GM19193 (cell line): ENCODE results near the gene YJU2.

Experiments
- POLR2A ChIP-seq: IDR thresholded peaks from 4 replicates; pipeline ENCODE4 v1.6.1; 2011; ENCODE audit not compliant: insufficient read depth, insufficient read length; ENCODE audit errors: extremely low read depth

Gene YJU2

DNA sequence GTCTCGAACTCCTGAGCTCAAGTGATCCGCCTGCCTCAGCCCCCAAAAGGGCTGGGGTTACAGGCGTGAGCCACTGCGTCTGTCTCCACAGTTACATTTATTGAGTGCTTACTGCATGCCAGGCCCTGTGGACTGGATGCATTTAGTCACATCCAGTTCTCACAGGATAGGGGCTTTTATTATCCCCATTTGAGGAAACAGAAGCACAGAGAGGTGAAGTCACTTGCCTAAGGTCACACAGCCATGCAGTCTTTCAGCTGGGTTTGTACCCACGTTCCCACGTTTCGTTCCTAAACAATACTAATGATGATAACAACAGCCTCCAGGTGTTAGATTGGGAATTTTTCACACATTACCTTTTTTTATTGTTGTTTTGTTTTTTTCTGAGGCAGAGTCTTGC lies 26.7 kb upstream of the YJU2 start:
- TF ChIP-seq POLR2A = no peak

DNA sequence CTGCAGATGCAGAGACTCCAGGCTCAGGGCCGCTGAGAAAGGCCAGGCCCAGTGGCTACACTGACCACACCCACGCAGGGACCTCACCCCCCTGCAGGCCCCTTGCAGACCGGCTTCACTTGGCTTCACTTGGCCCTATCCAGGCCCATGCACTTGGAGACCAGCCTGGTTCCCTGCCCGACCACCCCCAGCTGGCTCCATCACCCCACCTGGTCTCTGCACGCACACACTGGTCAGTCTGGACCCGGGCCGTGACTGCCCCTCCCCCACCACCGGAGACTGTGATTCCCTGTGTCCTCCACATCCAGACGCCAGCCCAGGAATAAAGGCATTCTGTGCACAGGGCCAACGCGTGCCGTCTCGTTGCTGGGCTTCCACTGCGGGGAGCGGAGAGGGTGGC lies 22.4 kb upstream of the YJU2 start:
- no peak for TF ChIP-seq POLR2A

DNA sequence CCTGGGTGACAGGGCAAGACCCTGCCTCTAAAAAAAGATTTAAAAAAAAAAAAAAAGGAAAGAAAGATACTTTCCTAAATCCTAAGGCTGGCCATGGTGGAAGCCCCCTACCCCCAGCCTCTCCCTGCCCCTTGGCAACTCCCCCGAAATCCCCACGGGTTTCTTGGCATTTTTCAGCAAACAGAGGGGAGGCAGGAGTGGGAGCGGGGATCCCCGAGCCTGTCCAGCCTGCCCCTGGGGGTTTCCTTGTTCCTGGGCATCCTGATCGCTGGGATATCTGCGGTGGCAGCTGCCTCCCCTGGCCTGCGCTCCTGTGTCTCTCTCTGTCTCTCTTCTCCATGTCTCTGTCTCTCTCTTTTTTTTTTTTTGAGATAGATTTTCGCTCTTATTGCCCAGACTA lies 21.0 kb upstream of the YJU2 start:
- no peak for TF ChIP-seq POLR2A

DNA sequence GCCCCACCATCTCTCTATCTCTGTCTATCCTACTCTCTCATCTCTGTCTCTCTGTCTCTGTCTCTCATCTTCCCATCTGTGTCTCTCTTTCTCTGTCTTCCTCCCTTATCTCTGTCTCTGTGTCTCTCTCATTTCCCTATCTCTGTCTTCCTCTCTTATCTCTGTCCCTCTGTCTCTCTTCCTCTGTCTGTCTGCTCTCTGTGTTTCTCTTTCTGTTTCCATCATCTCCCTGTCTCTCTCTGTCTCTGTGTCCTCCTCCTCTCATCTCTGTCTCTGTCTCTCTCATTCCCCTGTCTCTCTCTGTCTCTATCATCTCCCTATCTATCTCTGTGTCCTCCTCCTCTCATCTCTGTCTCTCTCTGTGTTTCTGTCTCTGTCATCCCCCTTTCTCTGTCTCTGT lies 19.1 kb upstream of the YJU2 start:
- TF ChIP-seq POLR2A = no peak

DNA sequence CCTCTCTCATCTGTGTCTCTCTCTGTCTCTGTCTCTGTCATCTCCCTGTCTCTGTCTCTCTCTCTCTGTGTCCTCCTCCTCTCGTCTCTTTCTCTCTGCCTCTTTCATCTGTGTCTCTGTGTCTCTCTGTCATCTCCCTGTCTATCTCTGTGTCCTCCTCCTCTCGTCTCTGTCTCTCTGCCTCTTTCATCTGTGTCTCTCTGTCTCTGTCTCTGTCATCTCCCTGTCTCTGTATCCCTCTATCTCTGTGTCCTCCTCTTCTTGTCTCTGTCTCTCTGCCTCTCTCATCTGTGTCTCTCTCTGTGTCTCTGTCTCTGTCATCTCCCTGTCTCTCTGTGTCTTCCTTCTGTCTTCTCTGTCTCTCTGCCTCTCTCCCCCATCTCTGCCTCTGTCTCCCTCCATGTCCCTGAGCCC lies 18.1 kb upstream of the YJU2 start:
- TF ChIP-seq POLR2A = no peak

DNA sequence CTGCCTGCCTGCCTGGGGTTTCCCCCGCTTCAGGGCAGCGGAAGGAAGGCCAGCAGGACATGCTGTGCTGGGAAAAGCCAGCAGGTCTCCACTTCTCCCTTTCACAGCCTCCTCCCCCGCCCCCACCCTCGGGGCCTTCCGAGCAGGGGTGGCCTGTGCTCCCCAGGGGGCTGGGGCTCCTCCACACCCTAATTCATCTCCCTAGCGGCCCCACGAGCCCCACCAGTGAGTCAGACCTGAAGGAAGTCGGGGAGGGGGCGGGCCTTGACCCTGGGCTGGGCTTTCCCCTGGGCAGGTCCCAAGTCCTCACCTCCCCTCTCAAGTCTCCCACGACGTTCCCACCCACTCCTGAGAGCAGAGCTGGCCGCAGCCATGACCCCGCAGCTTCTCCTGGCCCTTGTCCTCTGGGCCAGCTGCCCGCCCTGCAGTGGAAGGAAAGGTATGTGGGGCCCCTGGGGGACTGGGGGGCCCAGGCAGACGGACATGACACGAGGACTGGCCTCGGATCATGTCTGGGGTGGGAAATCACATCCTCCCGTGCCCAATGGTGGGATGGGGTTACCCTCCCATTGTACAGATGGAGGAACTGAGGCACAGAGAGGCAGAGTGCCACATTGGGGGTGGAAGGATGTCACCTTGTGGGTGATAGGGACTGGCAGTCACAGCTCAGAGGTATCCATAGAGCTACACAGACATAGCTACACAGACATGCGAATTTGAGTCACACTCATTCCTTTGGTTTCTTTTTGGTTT lies 17.5 kb upstream of the YJU2 start, which contains the start of gene EBI3:
TSS of gene EBI3 (plus strand) at position 345 of the 753 bp plus-strand sequence. CDS start at position 373, 28 bp downstream.
- peak; percentile 75 for TF ChIP-seq POLR2A

DNA sequence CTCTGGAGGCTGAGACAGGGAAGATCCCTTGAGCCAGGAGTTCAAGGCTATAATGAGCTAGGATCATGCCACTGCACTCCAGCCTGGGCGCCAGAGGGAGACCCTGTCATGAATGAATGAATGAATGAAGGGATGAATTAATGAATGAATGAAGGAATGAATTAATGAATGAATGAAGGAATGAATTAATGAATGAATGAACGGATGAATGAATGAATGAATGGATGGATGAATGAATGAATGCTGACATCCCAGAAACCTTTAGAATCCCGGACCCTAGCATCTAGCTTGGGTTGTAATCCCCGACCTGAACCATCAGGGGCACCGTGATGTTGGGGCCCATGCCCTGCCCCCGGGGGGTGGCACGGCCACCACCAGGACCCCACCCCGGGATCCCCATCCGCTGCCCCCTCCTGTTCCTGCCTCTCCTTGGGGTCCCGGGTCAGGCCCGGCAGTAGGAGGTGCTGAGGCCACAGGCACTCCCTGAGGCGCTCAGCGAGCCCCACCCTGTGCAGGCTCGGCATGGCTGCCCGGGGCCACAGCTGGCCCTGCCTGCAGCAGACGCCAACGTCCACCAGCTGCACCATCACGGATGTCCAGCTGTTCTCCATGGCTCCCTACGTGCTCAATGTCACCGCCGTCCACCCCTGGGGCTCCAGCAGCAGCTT lies 14.1 kb upstream of the YJU2 start:
- TF ChIP-seq POLR2A = no peak

DNA sequence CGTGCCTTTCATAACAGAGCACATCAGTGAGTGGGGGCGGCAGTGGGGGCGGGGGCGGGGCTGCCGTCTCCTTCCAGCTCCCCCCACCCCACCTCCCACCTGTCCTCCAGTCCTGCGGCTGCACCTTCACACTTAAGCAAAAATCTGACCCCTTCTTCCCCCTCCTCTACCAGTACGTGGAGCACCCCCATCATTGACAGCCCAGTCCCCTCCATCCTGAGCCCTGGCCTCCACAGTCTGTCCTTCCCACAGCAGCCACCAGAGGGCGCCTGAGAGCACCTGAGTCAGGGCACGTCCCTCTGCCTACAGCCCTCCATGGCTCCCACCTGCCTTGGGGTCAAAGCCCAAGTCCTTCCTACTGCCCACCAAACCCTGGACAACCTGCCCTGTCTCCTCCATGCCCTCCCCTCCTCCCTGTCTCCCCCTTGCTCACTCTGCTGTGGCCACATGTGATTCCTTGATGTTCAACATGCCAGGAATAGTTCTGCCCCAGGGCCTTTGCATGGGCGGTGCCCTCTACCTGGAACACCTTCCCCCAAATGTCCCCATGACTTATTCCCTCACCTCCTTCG lies 13.5 kb upstream of the YJU2 start:
- TF ChIP-seq POLR2A = no peak

DNA sequence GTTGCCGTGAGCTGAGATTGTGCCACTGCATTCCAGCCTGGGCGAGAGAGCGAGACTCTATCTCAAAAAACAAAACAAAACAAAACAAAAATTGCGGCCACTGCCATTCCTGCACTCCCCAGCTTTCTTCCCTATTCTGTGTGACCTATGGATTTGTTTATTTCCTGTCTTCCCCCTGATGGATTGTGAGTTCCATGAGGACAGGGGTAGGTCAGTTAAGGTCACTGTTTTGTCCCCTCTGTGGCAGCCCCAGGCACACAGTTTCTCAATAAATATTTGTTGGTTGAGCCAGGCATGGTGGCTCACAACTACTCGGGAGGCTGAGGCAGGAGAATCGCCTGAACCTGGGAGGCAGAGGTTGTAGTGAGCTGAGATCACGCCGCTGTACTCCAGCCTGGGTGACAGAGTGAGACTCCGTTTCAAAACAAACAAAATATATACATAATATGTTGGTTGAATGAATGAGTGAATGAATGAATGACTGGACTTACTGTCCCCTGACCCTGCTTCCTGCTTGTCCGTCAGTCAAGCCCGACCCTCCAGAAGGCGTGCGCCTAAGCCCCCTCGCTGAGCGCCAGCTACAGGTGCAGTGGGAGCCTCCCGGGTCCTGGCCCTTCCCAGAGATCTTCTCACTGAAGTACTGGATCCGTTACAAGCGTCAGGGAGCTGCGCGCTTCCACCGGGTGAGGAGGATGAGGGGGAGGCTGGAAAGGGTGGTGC lies 12.6 kb upstream of the YJU2 start:
- peak; percentile 25 for TF ChIP-seq POLR2A

DNA sequence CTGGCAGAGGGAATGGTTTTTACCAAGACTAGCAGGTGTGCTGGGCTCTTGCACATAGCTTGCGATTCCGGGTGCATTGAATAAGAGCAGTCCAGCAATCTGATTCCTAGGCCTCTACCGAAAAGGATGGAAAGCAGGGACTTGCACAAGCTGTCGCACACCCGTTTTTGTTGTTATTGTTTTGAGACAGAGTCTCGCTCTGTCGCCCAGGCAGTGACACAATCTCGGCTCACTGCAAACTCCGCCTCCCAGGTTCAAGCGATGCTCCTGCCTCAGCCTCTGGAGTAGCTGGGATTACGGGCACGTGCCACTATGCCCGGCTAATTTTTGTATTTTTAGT lies 12.0 kb upstream of the YJU2 start:
- TF ChIP-seq POLR2A = no peak

DNA sequence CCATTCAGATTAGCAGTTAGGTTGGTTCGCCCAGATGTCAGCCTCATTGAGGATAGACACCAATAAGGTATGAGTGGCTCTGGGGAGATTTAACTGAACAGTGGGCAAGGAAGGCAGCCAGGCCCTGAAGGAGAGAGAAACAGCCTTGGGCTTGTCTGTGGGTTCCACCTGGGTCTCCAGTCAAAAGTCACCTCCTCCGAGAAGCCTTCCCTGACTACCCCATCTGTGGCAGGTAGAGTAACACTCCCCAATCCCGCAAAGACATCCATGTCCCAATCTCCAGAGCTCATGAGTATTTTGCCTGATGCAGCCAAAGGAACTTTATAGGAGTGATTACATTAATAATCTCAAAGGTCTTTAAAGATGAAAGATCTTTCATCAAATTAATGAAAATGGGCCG lies 8.0 kb upstream of the YJU2 start:
- no peak for TF ChIP-seq POLR2A

DNA sequence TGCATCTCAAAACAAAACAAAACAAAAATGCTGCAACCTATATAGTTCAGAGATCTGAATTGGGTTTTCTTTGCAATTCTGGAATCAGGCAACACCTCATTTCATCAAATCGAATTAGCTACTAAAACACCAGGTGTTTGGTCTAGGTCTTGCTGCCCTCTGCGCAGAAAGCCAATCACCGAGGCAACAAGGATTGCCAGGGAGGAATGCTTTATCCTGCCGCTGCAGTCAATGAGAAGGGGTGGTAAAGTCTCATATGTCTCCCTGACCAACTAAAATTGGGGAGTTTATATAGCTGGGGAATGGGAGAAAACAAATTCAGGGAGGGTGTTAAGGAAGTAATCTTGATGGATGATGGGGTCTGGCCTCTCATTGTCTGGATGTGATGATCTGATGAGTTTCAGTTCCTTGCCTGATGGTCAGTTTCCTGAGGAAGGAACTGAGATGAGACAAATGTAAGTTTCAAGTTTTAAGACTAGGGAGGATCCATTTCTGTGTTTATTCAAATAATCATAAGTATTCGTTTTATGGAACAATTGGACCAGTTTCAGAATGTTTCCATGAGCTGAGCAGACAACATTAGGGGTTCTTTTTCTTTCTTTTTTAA lies 5.0 kb upstream of the YJU2 start:
- no peak for TF ChIP-seq POLR2A

DNA sequence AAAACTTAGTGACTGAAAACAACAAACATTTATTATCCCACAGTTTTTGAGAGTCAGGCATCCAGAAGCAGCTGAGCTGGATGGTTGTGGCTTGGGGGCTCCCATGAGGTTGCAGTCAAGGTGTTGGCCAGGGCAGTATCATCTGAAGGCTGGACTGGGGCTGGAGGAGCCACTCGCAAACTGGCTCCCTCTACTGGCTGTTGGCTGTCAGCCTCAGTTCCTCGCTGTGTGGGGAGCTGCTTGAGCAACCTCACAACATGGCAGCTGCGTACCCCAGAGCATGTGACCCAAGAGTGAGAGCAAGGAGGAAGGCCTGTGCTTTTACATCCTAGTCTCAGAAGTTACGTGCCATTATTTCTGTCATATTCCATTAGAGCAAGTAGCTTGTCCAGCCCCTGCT lies 9.7 kb downstream of the YJU2 start:
- no peak for TF ChIP-seq POLR2A

DNA sequence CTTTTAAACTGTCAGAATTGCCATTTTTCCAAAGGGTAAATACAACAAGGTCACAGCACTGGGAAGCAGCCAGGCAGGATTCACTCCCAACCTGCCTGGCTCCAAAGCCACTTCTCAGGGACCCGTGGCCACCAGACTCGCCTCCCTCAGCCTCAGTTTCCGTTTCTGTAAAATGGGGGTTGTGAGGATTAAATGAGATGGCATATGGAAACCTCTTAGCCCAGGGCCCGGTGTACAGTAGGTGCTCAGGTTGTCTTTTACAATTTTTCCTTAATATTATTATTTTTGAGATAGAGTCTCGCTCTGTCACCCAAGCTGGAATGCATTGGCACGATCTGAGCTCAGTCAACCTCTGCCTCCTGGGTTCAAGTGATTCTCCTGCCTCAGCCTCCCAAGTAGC lies 10.1 kb downstream of the YJU2 start:
- TF ChIP-seq POLR2A = no peak

DNA sequence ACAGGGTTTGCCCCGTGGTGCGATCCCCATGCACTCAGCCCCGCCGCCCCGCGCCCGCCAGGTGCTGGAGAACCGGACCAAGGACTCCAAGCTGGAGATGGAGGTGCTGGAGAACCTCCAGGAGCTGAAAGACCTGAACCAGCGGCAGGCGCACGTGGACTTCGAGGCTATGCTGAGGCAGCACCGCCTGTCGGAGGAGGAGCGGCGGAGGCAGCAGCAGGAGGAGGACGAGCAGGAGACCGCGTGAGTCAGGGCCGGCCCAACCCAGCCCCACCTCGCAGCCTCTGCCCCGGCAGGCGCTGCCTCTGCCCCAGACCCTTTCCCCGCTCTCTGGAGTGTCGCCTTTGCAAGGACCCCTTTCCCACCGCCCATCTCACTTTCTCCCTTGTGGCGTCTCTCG lies 11.3 kb downstream of the YJU2 start:
- TF ChIP-seq POLR2A = no peak
